ENCODE measurements around the gene KIF25.

GRCh38 chr6:167980911-167981580, 16.4 kb upstream of the KIF25 start:
- TF ChIP-seq E2F5 (CRISPR knock-in tag; IDR thresholded peaks at IDR 0.05) = no peak
- TF ChIP-seq CTCF (IDR thresholded peaks at IDR 0.05) = no peak
- no peak for TF ChIP-seq STAT6 (CRISPR knock-in tag; conservative IDR thresholded peaks at IDR 0.05; ENCODE audit: low read depth)
- no peak for TF ChIP-seq ELF4 (CRISPR knock-in tag; IDR thresholded peaks at IDR 0.05; ENCODE audit: low read depth)
- TF ChIP-seq JAZF1 (CRISPR knock-in tag; IDR thresholded peaks at IDR 0.05) = no peak
- TF ChIP-seq ZNF317 (CRISPR knock-in tag; IDR thresholded peaks at IDR 0.05; ENCODE audit: borderline replicate concordance, low read depth) = no peak
- TF ChIP-seq IRF1 (CRISPR knock-in tag; IDR thresholded peaks at IDR 0.05) = no peak
- TF ChIP-seq MLX (CRISPR knock-in tag; IDR thresholded peaks at IDR 0.05) = no peak
- TF ChIP-seq CBFB (CRISPR knock-in tag; IDR thresholded peaks at IDR 0.05; ENCODE audit: low read depth) = no peak

Measured in WTC11 (cell line).